HEK293 (cell line): ENCODE results near the gene S1PR4.

Experiments
- CTCF ChIA-PET: fragments of 350-600 bp; formaldehyde crosslinking; extraction: SDS; loops from one replicate; lab custom pipeline; 2021; ENCODE audit warnings: antibody characterized with exemption; lab: Yijun Ruan, JAX
- POLR2A ChIA-PET: fragments of 300-600 bp; formaldehyde crosslinking; extraction: SDS; loops from one replicate; lab custom pipeline; 2020; ENCODE audit warnings: antibody characterized with exemption, inconsistent platforms; lab: Yijun Ruan, JAX
- H3K27ac ChIP-seq: fragments of 200-500 bp; sonication (Bioruptor generic); 2 replicates; pipeline ENCODE4 v1.5.1; 2014; ENCODE audit warnings: low read depth, low read length, control low read depth, inconsistent platforms; ENCODE audit errors: extremely low read depth
- H3K36me3 ChIP-seq, 2 experiments: fragments of 200-500 bp in 1 of 2; sonication (Bioruptor generic) in 1 of 2; 1 replicate in 1 of 2; 2 replicates in 1 of 2; pipeline ENCODE4 v1.5.1; 2014 to 2017; ENCODE audit warnings: inconsistent platforms in 2 of 2, low read length in 2 of 2; ENCODE audit not compliant: control insufficient read depth in 2 of 2, insufficient read depth in 1 of 2
- H3K4me1 ChIP-seq: fragments of 200-500 bp; sonication (Bioruptor generic); 2 replicates; pipeline ENCODE4 v1.5.1; 2014; ENCODE audit warnings: mild to moderate bottlenecking, low read length, inconsistent platforms; ENCODE audit not compliant: control insufficient read depth, insufficient read depth
- H3K4me3 ChIP-seq: 2 replicates; pipeline ENCODE4 v1.5.1; 2011; ENCODE audit warnings: low read depth, mild to moderate bottlenecking, control low read depth, low read length, moderate library complexity
- H3K9me3 ChIP-seq: fragments of 200-500 bp; sonication (Bioruptor generic); 2 replicates; pipeline ENCODE4 v1.5.1; 2014; ENCODE audit warnings: low read depth, low read length, inconsistent platforms; ENCODE audit not compliant: control insufficient read depth, insufficient read depth
- CTCF ChIP-seq: fragments of 450-650 bp; formaldehyde crosslinking; IDR thresholded peaks from 2 replicates; pipeline ENCODE4 v1.5.1; 2016; ENCODE audit warnings: missing biosample characterization, missing genetic modification characterization
- HOXD13 ChIP-seq: sonication (generic); formaldehyde crosslinking; IDR thresholded peaks from 2 replicates; pipeline ENCODE4 v1.8.0; 2022; ENCODE audit warnings: missing genetic modification reagents, borderline replicate concordance
- IKZF3 ChIP-seq: fragments of 450-650 bp; IDR thresholded peaks from 2 replicates; pipeline ENCODE4 v1.5.0; 2018; ENCODE audit warnings: missing biosample characterization, mild to moderate bottlenecking, missing genetic modification characterization, moderate library complexity
- OSR2 ChIP-seq: fragments of 450-650 bp; formaldehyde crosslinking; IDR thresholded peaks from 2 replicates; pipeline ENCODE4 v1.5.1; 2016; ENCODE audit warnings: missing biosample characterization, missing genetic modification characterization
- SP2 ChIP-seq: fragments of 450-650 bp; formaldehyde crosslinking; IDR thresholded peaks from 2 replicates; pipeline ENCODE4 v1.5.1; 2016; ENCODE audit warnings: missing biosample characterization, missing genetic modification characterization
- SP7 ChIP-seq: fragments of 450-650 bp; formaldehyde crosslinking; IDR thresholded peaks from 2 replicates; pipeline ENCODE4 v1.5.1; 2016; ENCODE audit warnings: missing biosample characterization, missing genetic modification characterization
- ZBTB7A ChIP-seq: fragments of 450-650 bp; formaldehyde crosslinking; IDR thresholded peaks from 2 replicates; pipeline ENCODE4 v1.5.1; 2016; ENCODE audit warnings: low read depth, missing biosample characterization, missing genetic modification characterization
- ZNF155 ChIP-seq: fragments of 450-650 bp; formaldehyde crosslinking; IDR thresholded peaks from 2 replicates; pipeline ENCODE4 v1.5.1; 2016; ENCODE audit warnings: missing biosample characterization, missing genetic modification characterization
- ZNF16 ChIP-seq: fragments of 450-650 bp; formaldehyde crosslinking; IDR thresholded peaks from 2 replicates; pipeline ENCODE4 v1.5.1; 2016; ENCODE audit warnings: low read depth, missing biosample characterization, missing genetic modification characterization
- ZNF2 ChIP-seq: fragments of 450-650 bp; formaldehyde crosslinking; IDR thresholded peaks from 2 replicates; pipeline ENCODE4 v1.5.1; 2016; ENCODE audit warnings: missing biosample characterization, missing genetic modification characterization
- ZNF26 ChIP-seq: fragments of 450-650 bp; formaldehyde crosslinking; IDR thresholded peaks from 2 replicates; pipeline ENCODE4 v1.5.1; 2016; ENCODE audit warnings: missing biosample characterization, missing genetic modification characterization
- ZNF292 ChIP-seq: fragments of 450-650 bp; formaldehyde crosslinking; IDR thresholded peaks from 2 replicates; pipeline ENCODE4 v1.5.1; 2016; ENCODE audit warnings: low read depth, missing biosample characterization, missing genetic modification characterization, borderline replicate concordance
- ZNF362 ChIP-seq: fragments of 450-650 bp; formaldehyde crosslinking; IDR thresholded peaks from 2 replicates; pipeline ENCODE4 v1.5.1; 2016; ENCODE audit warnings: missing biosample characterization, missing genetic modification characterization
- ZNF48 ChIP-seq: fragments of 450-650 bp; formaldehyde crosslinking; IDR thresholded peaks from 2 replicates; pipeline ENCODE4 v1.5.1; 2016; ENCODE audit warnings: missing biosample characterization, missing genetic modification characterization
- ZNF510 ChIP-seq: fragments of 450-650 bp; formaldehyde crosslinking; IDR thresholded peaks from 2 replicates; pipeline ENCODE4 v1.5.1; 2018; ENCODE audit warnings: mild to moderate bottlenecking, missing genetic modification characterization, missing biosample characterization; ENCODE audit not compliant: insufficient replicate concordance
- ZNF580 ChIP-seq: fragments of 450-650 bp; formaldehyde crosslinking; IDR thresholded peaks from 2 replicates; pipeline ENCODE4 v1.5.1; 2016; ENCODE audit warnings: missing biosample characterization, missing genetic modification characterization
- ZNF585B ChIP-seq: fragments of 450-650 bp; formaldehyde crosslinking; IDR thresholded peaks from 2 replicates; pipeline ENCODE4 v1.5.1; 2016; ENCODE audit warnings: missing biosample characterization, missing genetic modification characterization
- ZNF596 ChIP-seq: fragments of 450-650 bp; IDR thresholded peaks from 2 replicates; pipeline ENCODE4 v1.5.0; 2018; ENCODE audit warnings: missing biosample characterization, mild to moderate bottlenecking, missing genetic modification characterization, moderate library complexity
- ZNF792 ChIP-seq: fragments of 450-650 bp; formaldehyde crosslinking; IDR thresholded peaks from 2 replicates; pipeline ENCODE4 v1.5.1; 2016; ENCODE audit warnings: missing biosample characterization, missing genetic modification characterization
- ZNF843 ChIP-seq: fragments of 450-650 bp; formaldehyde crosslinking; IDR thresholded peaks from 2 replicates; pipeline ENCODE4 v1.5.1; 2016; ENCODE audit warnings: missing biosample characterization, missing genetic modification characterization
- ZXDB ChIP-seq: fragments of 450-650 bp; formaldehyde crosslinking; IDR thresholded peaks from 2 replicates; pipeline ENCODE4 v1.5.1; 2016; ENCODE audit warnings: missing biosample characterization, missing genetic modification characterization
- TF ChIP-seq, protein P1 (sequence below): fragments of 450-650 bp; formaldehyde crosslinking; IDR thresholded peaks from 2 replicates; pipeline ENCODE4 v1.5.1; 2016; ENCODE audit warnings: missing biosample characterization, missing genetic modification characterization
- TF ChIP-seq, protein P2 (sequence below): fragments of 450-650 bp; formaldehyde crosslinking; IDR thresholded peaks from 2 replicates; pipeline ENCODE4 v1.5.1; 2016; ENCODE audit warnings: missing biosample characterization, missing genetic modification characterization
- TF ChIP-seq, protein P3 (sequence below): fragments of 450-650 bp; formaldehyde crosslinking; IDR thresholded peaks from 2 replicates; pipeline ENCODE4 v1.5.1; 2016; ENCODE audit warnings: missing biosample characterization, missing genetic modification characterization, borderline replicate concordance
- TF ChIP-seq, protein P4 (sequence below): fragments of 450-650 bp; formaldehyde crosslinking; IDR thresholded peaks from 2 replicates; pipeline ENCODE4 v1.5.1; 2016; ENCODE audit warnings: missing biosample characterization, missing genetic modification characterization

Gene S1PR4

GRCh38 chr19:3210347-3211017, 31.9 kb downstream of the S1PR4 start (continued):
- TF ChIP-seq CTCF (tag by site-specific recombination): peak; percentile 79
- TF ChIP-seq HOXD13 (CRISPR knock-in tag): no peak
- no peak for TF ChIP-seq ZNF510 (tag by site-specific recombination)
- 0 out of 2 replicates have a peak, but pooled peaks have one; percentile 53 for TF ChIP-seq ZNF2 (tag by site-specific recombination)
- TF ChIP-seq ZBTB7A: no peak
- peak; percentile 92 for TF ChIP-seq ZNF580 (tag by site-specific recombination)
- TF ChIP-seq, protein P1, sequence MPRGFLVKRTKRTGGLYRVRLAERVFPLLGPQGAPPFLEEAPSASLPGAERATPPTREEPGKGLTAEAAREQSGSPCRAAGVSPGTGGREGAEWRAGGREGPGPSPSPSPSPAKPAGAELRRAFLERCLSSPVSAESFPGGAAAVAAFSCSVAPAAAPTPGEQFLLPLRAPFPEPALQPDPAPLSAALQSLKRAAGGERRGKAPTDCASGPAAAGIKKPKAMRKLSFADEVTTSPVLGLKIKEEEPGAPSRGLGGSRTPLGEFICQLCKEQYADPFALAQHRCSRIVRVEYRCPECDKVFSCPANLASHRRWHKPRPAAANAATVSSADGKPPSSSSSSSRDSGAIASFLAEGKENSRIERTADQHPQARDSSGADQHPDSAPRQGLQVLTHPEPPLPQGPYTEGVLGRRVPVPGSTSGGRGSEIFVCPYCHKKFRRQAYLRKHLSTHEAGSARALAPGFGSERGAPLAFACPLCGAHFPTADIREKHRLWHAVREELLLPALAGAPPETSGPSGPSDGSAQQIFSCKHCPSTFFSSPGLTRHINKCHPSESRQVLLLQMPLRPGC: no peak
- TF ChIP-seq, protein P2, sequence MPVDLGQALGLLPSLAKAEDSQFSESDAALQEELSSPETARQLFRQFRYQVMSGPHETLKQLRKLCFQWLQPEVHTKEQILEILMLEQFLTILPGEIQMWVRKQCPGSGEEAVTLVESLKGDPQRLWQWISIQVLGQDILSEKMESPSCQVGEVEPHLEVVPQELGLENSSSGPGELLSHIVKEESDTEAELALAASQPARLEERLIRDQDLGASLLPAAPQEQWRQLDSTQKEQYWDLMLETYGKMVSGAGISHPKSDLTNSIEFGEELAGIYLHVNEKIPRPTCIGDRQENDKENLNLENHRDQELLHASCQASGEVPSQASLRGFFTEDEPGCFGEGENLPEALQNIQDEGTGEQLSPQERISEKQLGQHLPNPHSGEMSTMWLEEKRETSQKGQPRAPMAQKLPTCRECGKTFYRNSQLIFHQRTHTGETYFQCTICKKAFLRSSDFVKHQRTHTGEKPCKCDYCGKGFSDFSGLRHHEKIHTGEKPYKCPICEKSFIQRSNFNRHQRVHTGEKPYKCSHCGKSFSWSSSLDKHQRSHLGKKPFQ (tag by site-specific recombination): no peak
- no peak for TF ChIP-seq ZNF26 (tag by site-specific recombination)
- TF ChIP-seq IKZF3 (tag by site-specific recombination): no peak
- TF ChIP-seq ZNF585B (tag by site-specific recombination): no peak
- 0 out of 2 replicates have a peak, but pooled peaks have one; percentile 7 for TF ChIP-seq OSR2 (tag by site-specific recombination)
- TF ChIP-seq SP7 (tag by site-specific recombination): 0 out of 2 replicates have a peak, but pooled peaks have one; percentile 22
- no peak for TF ChIP-seq ZNF596 (tag by site-specific recombination)
- TF ChIP-seq ZXDB (tag by site-specific recombination): 0 out of 2 replicates have a peak, but pooled peaks have one; percentile 22
- TF ChIP-seq ZNF155 (tag by site-specific recombination): no peak
- no peak for TF ChIP-seq ZNF48 (tag by site-specific recombination)
- peak; percentile 99 for TF ChIP-seq ZNF16

DNA sequence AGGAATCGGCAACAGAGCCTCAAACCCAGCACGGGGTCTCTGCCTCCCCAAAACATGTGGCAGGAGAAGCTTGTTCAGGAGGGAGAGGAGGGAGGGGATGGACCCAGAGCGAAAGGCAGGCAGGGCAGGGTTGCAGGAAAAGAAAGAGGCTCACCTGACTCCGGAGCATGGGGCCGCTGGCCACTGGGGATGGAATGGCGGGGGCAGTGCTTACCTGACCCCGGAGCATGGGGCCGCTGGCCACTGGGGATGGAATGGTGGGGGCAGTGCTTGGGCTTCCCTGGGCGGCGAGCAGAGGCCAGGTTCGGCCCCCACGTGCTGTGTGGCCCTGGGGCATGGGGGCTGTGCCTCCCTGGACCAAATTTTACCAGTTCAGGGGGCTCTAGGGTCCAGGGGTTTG, 32.6 kb downstream of the S1PR4 start:
- Histone ChIP-seq H3K4me3 (no peak overlapping the region), H3K9me3 (no peaks in the 10 kb centered on the region), H3K4me1 (no peaks in the 10 kb centered on the region), H3K27ac (no peak overlapping the region), H3K36me3 (peaks cover 7 to 33% of the 10 kb centered on the region in 2 experiments; a peak in 2 of 3 replicates)
- POLR2A ChIA-PET: no interaction called here
- CTCF ChIA-PET: interaction anchor here (0.6 to 2.7 kb wide), 7 partner anchors 14 to 1779 kb away, joined by 3 to 12 read pairs (median 3); partner anchors contain the start of gene CELF5
- TF ChIP-seq ZNF362 (tag by site-specific recombination): no peak
- TF ChIP-seq, protein P3, sequence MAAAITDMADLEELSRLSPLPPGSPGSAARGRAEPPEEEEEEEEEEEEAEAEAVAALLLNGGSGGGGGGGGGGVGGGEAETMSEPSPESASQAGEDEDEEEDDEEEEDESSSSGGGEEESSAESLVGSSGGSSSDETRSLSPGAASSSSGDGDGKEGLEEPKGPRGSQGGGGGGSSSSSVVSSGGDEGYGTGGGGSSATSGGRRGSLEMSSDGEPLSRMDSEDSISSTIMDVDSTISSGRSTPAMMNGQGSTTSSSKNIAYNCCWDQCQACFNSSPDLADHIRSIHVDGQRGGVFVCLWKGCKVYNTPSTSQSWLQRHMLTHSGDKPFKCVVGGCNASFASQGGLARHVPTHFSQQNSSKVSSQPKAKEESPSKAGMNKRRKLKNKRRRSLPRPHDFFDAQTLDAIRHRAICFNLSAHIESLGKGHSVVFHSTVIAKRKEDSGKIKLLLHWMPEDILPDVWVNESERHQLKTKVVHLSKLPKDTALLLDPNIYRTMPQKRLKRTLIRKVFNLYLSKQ (tag by site-specific recombination): no peak
- no peak for TF ChIP-seq SP2 (tag by site-specific recombination)
- TF ChIP-seq, protein P4, sequence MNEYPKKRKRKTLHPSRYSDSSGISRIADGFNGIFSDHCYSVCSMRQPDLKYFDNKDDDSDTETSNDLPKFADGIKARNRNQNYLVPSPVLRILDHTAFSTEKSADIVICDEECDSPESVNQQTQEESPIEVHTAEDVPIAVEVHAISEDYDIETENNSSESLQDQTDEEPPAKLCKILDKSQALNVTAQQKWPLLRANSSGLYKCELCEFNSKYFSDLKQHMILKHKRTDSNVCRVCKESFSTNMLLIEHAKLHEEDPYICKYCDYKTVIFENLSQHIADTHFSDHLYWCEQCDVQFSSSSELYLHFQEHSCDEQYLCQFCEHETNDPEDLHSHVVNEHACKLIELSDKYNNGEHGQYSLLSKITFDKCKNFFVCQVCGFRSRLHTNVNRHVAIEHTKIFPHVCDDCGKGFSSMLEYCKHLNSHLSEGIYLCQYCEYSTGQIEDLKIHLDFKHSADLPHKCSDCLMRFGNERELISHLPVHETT (tag by site-specific recombination): no peak
- TF ChIP-seq ZNF292 (tag by site-specific recombination): no peak
- no peak for TF ChIP-seq ZNF843 (tag by site-specific recombination)
- no peak for TF ChIP-seq ZNF792 (tag by site-specific recombination)
